Activated CD4-positive, alpha-beta T cell treated with anti-CD3 and anti-CD28 coated beads, Interleukin-2, amount 50 U/mL, for 48 hours (primary cell): ENCODE results near the gene SUPT3H.

ENCODE experiments used
- DNase-seq, 2 experiments: peaks; one replicate each; pipeline ENCODE4 v3.0.0-alpha.2; 2020

SUPT3H gene

GRCh38 chr6:44983467-44984365, 394.0 kb downstream of the SUPT3H start:
- DNase-seq = no peak

GRCh38 chr6:44980841-44981240, 396.9 kb downstream of the SUPT3H start:
- DNase-seq = no peak

- no peak for DNase-seq
Measured at GRCh38 chr6:44976677-44977641, 400.8 kb downstream of the SUPT3H start.

GRCh38 chr6:44974511-44974910, 403.2 kb downstream of the SUPT3H start:
- DNase-seq = no peak

GRCh38 chr6:44972709-44973108, 405.0 kb downstream of the SUPT3H start:
- no peak for DNase-seq

- no peak for DNase-seq
Measured at GRCh38 chr6:44969446-44970185, 408.1 kb downstream of the SUPT3H start.

GRCh38 chr6:44967481-44967880, 410.3 kb downstream of the SUPT3H start:
- DNase-seq = no peak

GRCh38 chr6:44966449-44967092, 411.2 kb downstream of the SUPT3H start:
- no peak for DNase-seq

- no peak for DNase-seq
Measured at GRCh38 chr6:44965708-44966107, 412.0 kb downstream of the SUPT3H start.

- DNase-seq = no peak
Measured at GRCh38 chr6:44960898-44961297, 416.8 kb downstream of the SUPT3H start.

- DNase-seq = no peak
Measured at GRCh38 chr6:44959651-44960050, 418.1 kb downstream of the SUPT3H start.

- DNase-seq = no peak
Measured at GRCh38 chr6:44957156-44957555, 420.6 kb downstream of the SUPT3H start.

- no peak for DNase-seq
Measured at GRCh38 chr6:44956396-44956795, 421.3 kb downstream of the SUPT3H start.

GRCh38 chr6:44955145-44955544, 422.6 kb downstream of the SUPT3H start:
- DNase-seq = no peak

GRCh38 chr6:44954281-44954680, 423.5 kb downstream of the SUPT3H start:
- no peak for DNase-seq

GRCh38 chr6:44951253-44951747, 426.4 kb downstream of the SUPT3H start:
- DNase-seq = no peak

GRCh38 chr6:44949596-44950201, 428.0 kb downstream of the SUPT3H start:
- DNase-seq = no peak

GRCh38 chr6:44943541-44943940, 434.2 kb downstream of the SUPT3H start:
- DNase-seq = no peak

GRCh38 chr6:44942798-44943197, 434.9 kb downstream of the SUPT3H start:
- no peak for DNase-seq

- DNase-seq = peak in 1 of 2 experiments; percentile 6
Measured at GRCh38 chr6:44942201-44942600, 435.5 kb downstream of the SUPT3H start.

GRCh38 chr6:44940367-44940766, 437.4 kb downstream of the SUPT3H start:
- no peak for DNase-seq
